ENCODE measurements around the gene IRF5.

The IRF5 gene

GRCh38 chr7:128928159-128928813, 9.4 kb upstream of the IRF5 start:
- Histone ChIP-seq H3K4me3 (ENCODE audit: low read depth, low read length) (no peak overlapping the region), H3K36me3 (ENCODE audit: control insufficient read depth in 2 of 2, insufficient read depth in 1 of 2, low read length in 2 of 2) (no peaks in the 10 kb centered on the region), H3K9me3 (ENCODE audit: control insufficient read depth, insufficient read depth, low read depth, low read length) (no peaks in the 10 kb centered on the region), H3K27ac (ENCODE audit: extremely low read depth, low read depth, low read length) (no peak overlapping the region), H3K4me1 (ENCODE audit: control insufficient read depth, insufficient read depth, low read length) (no peaks in the 10 kb centered on the region)
- ChIA-PET POLR2A (no interaction called here), CTCF (interaction anchor here (1.2 kb wide), 1 partner anchor 164 kb away, joined by 3 read pairs; no protein-coding TSS in a partner anchor)
- TF ChIP-seq ZNF785 (tag by site-specific recombination; IDR thresholded peaks at IDR 0.05) (no peak), ZNF274 (IDR thresholded peaks at IDR 0.05; ENCODE audit: low read length) (no peak), ZNF274 (tag by site-specific recombination; IDR thresholded peaks at IDR 0.05; ENCODE audit: borderline replicate concordance) (no peak), MZF1 (tag by site-specific recombination; IDR thresholded peaks at IDR 0.05; ENCODE audit: borderline replicate concordance) (no peak), ZNF416 (tag by site-specific recombination; IDR thresholded peaks at IDR 0.05) (no peak), YY2 (tag by site-specific recombination; IDR thresholded peaks at IDR 0.05) (no peak), ZSCAN18 (tag by site-specific recombination; IDR thresholded peaks at IDR 0.05) (no peak), ZNF169 (tag by site-specific recombination; IDR thresholded peaks at IDR 0.05) (no peak), ZNF561 (tag by site-specific recombination; IDR thresholded peaks at IDR 0.05; ENCODE audit: borderline replicate concordance) (no peak), ZNF548 (tag by site-specific recombination; IDR thresholded peaks at IDR 0.05) (no peak), ZBTB10 (tag by site-specific recombination; IDR thresholded peaks at IDR 0.05) (no peak), REST (tag by site-specific recombination; IDR thresholded peaks at IDR 0.05) (no peak)

GRCh38 chr7:128928882-128929788, 8.6 kb upstream of the IRF5 start:
- H3K36me3 ChIP-seq (ENCODE audit: control insufficient read depth in 2 of 2, insufficient read depth in 1 of 2, low read length in 2 of 2): no peaks in the 10 kb centered on the region
- no peak overlapping the region for H3K27ac ChIP-seq (ENCODE audit: extremely low read depth, low read depth, low read length)
- H3K4me3 ChIP-seq (ENCODE audit: low read depth, low read length): no peak overlapping the region
- no peaks in the 10 kb centered on the region for H3K9me3 ChIP-seq (ENCODE audit: control insufficient read depth, insufficient read depth, low read depth, low read length)
- TF ChIP-seq ZNF114 (tag by site-specific recombination; IDR thresholded peaks at IDR 0.05): no peak
- TF ChIP-seq HOXA7 (CRISPR knock-in tag; IDR thresholded peaks at IDR 0.05; ENCODE audit: borderline replicate concordance): no peak
- TF ChIP-seq ZNF146 (tag by site-specific recombination; IDR thresholded peaks at IDR 0.05): no peak
- TF ChIP-seq ZIC2 (tag by site-specific recombination; IDR thresholded peaks at IDR 0.05): no peak
- no peak for TF ChIP-seq ZNF621 (tag by site-specific recombination; IDR thresholded peaks at IDR 0.05)
- TF ChIP-seq BCL6B (tag by site-specific recombination; IDR thresholded peaks at IDR 0.05): no peak
- ChIA-PET CTCF (interaction anchor here (1.2 kb wide), 1 partner anchor 163 kb away, joined by 3 read pairs; no protein-coding TSS in a partner anchor), POLR2A (no interaction called here)
- H3K4me1 ChIP-seq (ENCODE audit: control insufficient read depth, insufficient read depth, low read length): no peaks in the 10 kb centered on the region

All from HEK293 (cell line).